ENCODE measurements around the gene SLC37A3. TPM values are rescaled to one million over a fixed set of nuclear protein-coding genes. Genes with fewer than 3 reads are reported as not detected.
"Not testable (repeated sequence)": the region's sequence is repeated elsewhere in the genome, so short reads cannot be mapped to it uniquely, and the experiment has no call there.

SLC37A3 gene
- total RNA-seq, 2 donors from 2014 or later: 25.8 to 38.8 TPM

- H3K4me1 ChIP-seq (replicated peaks): no peaks in the 10 kb centered on the region
- peak overlapping the region; percentile 58 to 71 for H3K27ac ChIP-seq
- no peaks in the 10 kb centered on the region for H3K36me3 ChIP-seq
- intact Hi-C loops (cut with DNase I): loop anchor here (10.0 kb wide), 1 partner anchor 322 kb away; no protein-coding TSS in a partner anchor
- H3K27me3 ChIP-seq (replicated peaks; ENCODE audit: insufficient read depth): no peaks in the 10 kb centered on the region
- TF ChIP-seq POLR2AphosphoS5 (IDR thresholded peaks at IDR 0.05) (peak; percentile 69), POLR2A (IDR thresholded peaks at IDR 0.05) (no peak), CTCF (IDR thresholded peaks at IDR 0.05) (peak in 3 of 4 experiments; percentile 51 to 76 (median 76))
- no peak overlapping the region for H3K4me3 ChIP-seq
- peak; percentile 71 for DNase-seq (ENCODE audit: low spot score)
- 19% methylated on average over 16 of the region's 16 CpGs for WGBS
- H3K9me3 ChIP-seq: no peaks in the 10 kb centered on the region
These were observed 72.0 kb downstream of the SLC37A3 start for GRCh38 chr7:140326116-140326928.

DNA sequence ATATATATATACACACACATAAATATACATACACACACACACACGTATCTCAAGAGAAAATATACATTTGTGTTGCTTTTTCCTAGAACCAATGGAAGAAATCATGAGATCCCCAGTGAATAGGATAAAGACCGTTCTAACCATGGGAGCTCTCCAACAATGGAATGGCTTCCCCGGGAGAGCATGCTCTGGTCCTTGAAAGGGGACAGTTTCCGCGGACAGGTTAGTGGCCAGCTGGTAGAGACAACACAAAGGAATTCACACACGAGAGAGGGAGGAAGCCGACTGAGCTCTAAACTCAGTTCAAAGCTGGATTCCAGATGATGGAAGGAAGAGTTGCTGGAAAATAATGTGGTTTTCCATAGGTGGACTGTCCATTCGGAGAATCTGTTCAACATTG lies 72.7 kb downstream of the SLC37A3 start:
- intact Hi-C loops (cut with DNase I): loop anchor here (10.0 kb wide), 1 partner anchor 321 kb away; no protein-coding TSS in a partner anchor
- Histone ChIP-seq H3K36me3 (no peaks in the 10 kb centered on the region), H3K9me3 (no peaks in the 10 kb centered on the region), H3K4me1 (replicated peaks) (no peaks in the 10 kb centered on the region), H3K27ac (no peak overlapping the region), H3K27me3 (replicated peaks; ENCODE audit: insufficient read depth) (no peaks in the 10 kb centered on the region), H3K4me3 (no peak overlapping the region)
- no peak for TF ChIP-seq CTCF (IDR thresholded peaks at IDR 0.05)
- WGBS: 79% methylated on average over 8 of the region's 8 CpGs
- no peak for DNase-seq (ENCODE audit: low spot score)

GRCh38 chr7:140324714-140325113 lies 73.6 kb downstream of the SLC37A3 start:
- Histone ChIP-seq H3K27me3 (replicated peaks; ENCODE audit: insufficient read depth) (no peaks in the 10 kb centered on the region), H3K4me1 (replicated peaks) (no peaks in the 10 kb centered on the region), H3K36me3 (no peaks in the 10 kb centered on the region), H3K4me3 (no peak overlapping the region), H3K9me3 (no peaks in the 10 kb centered on the region), H3K27ac (no peak overlapping the region)
- TF ChIP-seq CTCF (IDR thresholded peaks at IDR 0.05): no peak
- TF ChIP-seq POLR2A (IDR thresholded peaks at IDR 0.05): no peak
- TF ChIP-seq POLR2AphosphoS5 (IDR thresholded peaks at IDR 0.05): no peak
- no peak for DNase-seq (ENCODE audit: low spot score)
- 94% methylated on average over 2 of the region's 2 CpGs for WGBS
- intact Hi-C loops (cut with DNase I): loop anchor here (10.0 kb wide), 1 partner anchor 320 kb away; no protein-coding TSS in a partner anchor

DNA sequence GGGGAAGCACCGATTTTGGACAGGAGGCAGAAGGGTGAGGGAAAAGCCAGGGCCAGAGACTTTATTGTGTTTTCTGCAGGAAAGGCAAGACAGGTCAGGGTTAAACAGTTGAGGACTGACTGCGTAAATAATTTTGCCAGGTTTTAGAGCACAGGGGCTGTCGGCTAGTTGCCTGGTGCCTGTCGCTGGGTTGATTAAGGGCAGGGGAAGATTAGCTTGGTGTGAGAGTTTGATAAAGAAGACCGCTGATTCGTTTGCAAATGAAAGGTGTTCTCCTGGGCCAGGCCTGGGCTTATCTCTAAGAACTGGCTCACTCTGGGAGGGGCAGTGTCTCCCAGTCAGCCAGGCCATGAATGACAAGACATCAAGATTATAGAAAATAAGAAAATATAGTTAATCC lies 75.6 kb downstream of the SLC37A3 start:
- no peak overlapping the region for H3K4me3 ChIP-seq
- no peaks in the 10 kb centered on the region for H3K9me3 ChIP-seq
- DNase-seq (ENCODE audit: low spot score): no peak
- H3K36me3 ChIP-seq: no peaks in the 10 kb centered on the region
- H3K4me1 ChIP-seq (replicated peaks): no peaks in the 10 kb centered on the region
- H3K27ac ChIP-seq: no peak overlapping the region
- H3K27me3 ChIP-seq (replicated peaks; ENCODE audit: insufficient read depth): no peaks in the 10 kb centered on the region
- TF ChIP-seq POLR2AphosphoS5 (IDR thresholded peaks at IDR 0.05) (no peak), POLR2A (IDR thresholded peaks at IDR 0.05) (no peak), CTCF (IDR thresholded peaks at IDR 0.05) (no peak)
- WGBS: 68% methylated on average over 6 of the region's 6 CpGs
- intact Hi-C loops (cut with DNase I): loop anchor here (10.0 kb wide), 1 partner anchor 318 kb away; no protein-coding TSS in a partner anchor

GRCh38 chr7:140320078-140320477 lies 78.3 kb downstream of the SLC37A3 start:
- not testable (repeated sequence) for H3K4me3 ChIP-seq; H3K36me3 ChIP-seq; H3K9me3 ChIP-seq; H3K4me1 ChIP-seq (replicated peaks); DNase-seq (ENCODE audit: low spot score); H3K27me3 ChIP-seq (replicated peaks; ENCODE audit: insufficient read depth); H3K27ac ChIP-seq
- WGBS: 89% methylated on average over 4 of the region's 4 CpGs
- intact Hi-C loops (cut with DNase I): loop anchor here (10.0 kb wide), 1 partner anchor 315 kb away; no protein-coding TSS in a partner anchor
